SK-N-SH treated with all-trans-retinoic acid at 6 μM for 48 hours (cell line): ENCODE measurements around the gene PIK3R1.

Source experiments
- ARNTL ChIP-seq: fragments of 450-650 bp; formaldehyde crosslinking; IDR thresholded peaks from 2 replicates; pipeline ENCODE4 v1.5.0; 2020; ENCODE audit warnings: low read depth, mild to moderate bottlenecking, moderate library complexity, borderline replicate concordance
- BACH2 ChIP-seq: fragments of 250-450 bp; sonication (Bioruptor Pico); IDR thresholded peaks from 2 replicates; pipeline ENCODE4 v1.9.0; 2021; ENCODE audit warnings: mild to moderate bottlenecking, borderline replicate concordance
- CREB5 ChIP-seq: fragments of 250-450 bp; sonication (Bioruptor Pico); IDR thresholded peaks from 2 replicates; pipeline ENCODE4 v1.5.1; 2020; ENCODE audit warnings: low read depth, mild to moderate bottlenecking, moderate library complexity
- GLIS3 ChIP-seq: fragments of 250-450 bp; sonication (Bioruptor Pico); IDR thresholded peaks from 2 replicates; pipeline ENCODE4 v1.5.0; 2020; ENCODE audit warnings: mild to moderate bottlenecking, moderate library complexity
- ISL1 ChIP-seq: fragments of 250-450 bp; sonication (Bioruptor Pico); IDR thresholded peaks from 2 replicates; pipeline ENCODE4 v2.1.2; 2022; ENCODE audit warnings: mild to moderate bottlenecking, moderate library complexity
- PPARA ChIP-seq: fragments of 250-450 bp; sonication (Bioruptor Pico); IDR thresholded peaks from 2 replicates; pipeline ENCODE4 v1.5.0; 2020; ENCODE audit warnings: mild to moderate bottlenecking, borderline replicate concordance
- RARB ChIP-seq: fragments of 250-450 bp; sonication (Bioruptor Pico); IDR thresholded peaks from 2 replicates; pipeline ENCODE4 v1.8.0; 2021; ENCODE audit warnings: mild to moderate bottlenecking, moderate library complexity
- SNAI2 ChIP-seq: fragments of 250-450 bp; sonication (Bioruptor Pico); IDR thresholded peaks from 2 replicates; pipeline ENCODE4 v1.5.0; 2020; ENCODE audit warnings: mild to moderate bottlenecking, moderate library complexity
- TCF4 ChIP-seq: fragments of 250-450 bp; sonication (Bioruptor Pico); IDR thresholded peaks from 2 replicates; pipeline ENCODE4 v1.8.0; 2021; ENCODE audit warnings: mild to moderate bottlenecking, moderate library complexity, borderline replicate concordance
- ZC3H10 ChIP-seq: fragments of 250-450 bp; sonication (Bioruptor Pico); IDR thresholded peaks from 2 replicates; pipeline ENCODE4 v1.5.1; 2021; ENCODE audit warnings: mild to moderate bottlenecking, moderate library complexity
- ZFP3 ChIP-seq: fragments of 250-450 bp; sonication (Bioruptor Pico); IDR thresholded peaks from 2 replicates; pipeline ENCODE4 v1.5.0; 2020; ENCODE audit warnings: mild to moderate bottlenecking, moderate library complexity
- ZFP30 ChIP-seq: fragments of 450-650 bp; formaldehyde crosslinking; IDR thresholded peaks from 2 replicates; pipeline ENCODE4 v1.5.0; 2022; ENCODE audit warnings: mild to moderate bottlenecking, moderate library complexity
- ZNF8 ChIP-seq: fragments of 450-650 bp; formaldehyde crosslinking; IDR thresholded peaks from 2 replicates; pipeline ENCODE4 v1.5.0; 2020; ENCODE audit warnings: mild to moderate bottlenecking, moderate library complexity
- TF ChIP-seq, protein P1 (sequence below): fragments of 250-450 bp; sonication (Bioruptor Pico); IDR thresholded peaks from 2 replicates; pipeline ENCODE4 v1.8.0; 2020; ENCODE audit warnings: mild to moderate bottlenecking, moderate library complexity, borderline replicate concordance

DNA sequence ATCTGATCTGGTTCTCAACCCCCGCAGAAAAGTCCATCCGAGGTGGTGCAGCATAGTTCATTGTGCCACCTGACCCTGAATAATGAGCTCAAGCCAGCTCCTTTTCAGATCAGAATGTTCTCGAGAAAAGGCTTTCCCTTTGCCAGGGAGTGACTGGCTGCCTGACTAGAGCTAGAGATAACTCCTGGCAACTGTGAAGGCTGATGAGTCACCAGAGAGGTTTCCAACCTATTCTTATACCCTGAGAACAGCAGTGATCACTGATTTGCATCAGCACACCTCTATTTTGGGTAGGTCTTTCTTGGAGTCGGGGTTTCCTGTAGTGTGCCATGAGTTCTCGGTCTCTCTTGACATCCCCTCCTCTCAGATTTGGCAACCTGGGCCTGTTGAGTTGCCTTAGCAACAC is 127.9 kb downstream of the PIK3R1 start:
- TF ChIP-seq ARNTL: no peak
- TF ChIP-seq ZFP30: no peak
- TF ChIP-seq ZC3H10 (CRISPR knock-in tag): no peak
- no peak for TF ChIP-seq PPARA (CRISPR knock-in tag)
- no peak for TF ChIP-seq SNAI2 (CRISPR knock-in tag)
- no peak for TF ChIP-seq ZFP3 (CRISPR knock-in tag)
- no peak for TF ChIP-seq ISL1
- TF ChIP-seq TCF4: no peak
- no peak for TF ChIP-seq CREB5 (CRISPR knock-in tag)
- no peak for TF ChIP-seq ZNF8 (CRISPR knock-in tag)
- TF ChIP-seq BACH2: no peak
- no peak for TF ChIP-seq RARB (CRISPR knock-in tag)
- TF ChIP-seq GLIS3 (CRISPR knock-in tag): no peak
- TF ChIP-seq, protein P1, sequence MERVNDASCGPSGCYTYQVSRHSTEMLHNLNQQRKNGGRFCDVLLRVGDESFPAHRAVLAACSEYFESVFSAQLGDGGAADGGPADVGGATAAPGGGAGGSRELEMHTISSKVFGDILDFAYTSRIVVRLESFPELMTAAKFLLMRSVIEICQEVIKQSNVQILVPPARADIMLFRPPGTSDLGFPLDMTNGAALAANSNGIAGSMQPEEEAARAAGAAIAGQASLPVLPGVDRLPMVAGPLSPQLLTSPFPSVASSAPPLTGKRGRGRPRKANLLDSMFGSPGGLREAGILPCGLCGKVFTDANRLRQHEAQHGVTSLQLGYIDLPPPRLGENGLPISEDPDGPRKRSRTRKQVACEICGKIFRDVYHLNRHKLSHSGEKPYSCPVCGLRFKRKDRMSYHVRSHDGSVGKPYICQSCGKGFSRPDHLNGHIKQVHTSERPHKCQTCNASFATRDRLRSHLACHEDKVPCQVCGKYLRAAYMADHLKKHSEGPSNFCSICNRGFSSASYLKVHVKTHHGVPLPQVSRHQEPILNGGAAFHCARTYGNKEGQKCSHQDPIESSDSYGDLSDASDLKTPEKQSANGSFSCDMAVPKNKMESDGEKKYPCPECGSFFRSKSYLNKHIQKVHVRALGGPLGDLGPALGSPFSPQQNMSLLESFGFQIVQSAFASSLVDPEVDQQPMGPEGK (CRISPR knock-in tag): no peak
